D721Med (cell line): ENCODE results near the gene PTPN12.

Experiments
- DNase-seq: peaks from one replicate; pipeline ENCODE4 v3.0.0; 2011; ENCODE audit warnings: low spot score; ENCODE audit not compliant: insufficient read length
- FAIRE-seq: peaks from 2 replicates; lab custom pipeline; 2011; peaks lifted over from hg19 to GRCh38; lab: Jason Lieb, UNC
- CTCF ChIP-seq: IDR thresholded peaks from 2 replicates; pipeline ENCODE4 v1.5.1; 2012; ENCODE audit warnings: mild to moderate bottlenecking, control low read depth; ENCODE audit not compliant: insufficient read depth; ENCODE audit errors: missing control alignments

The PTPN12 gene

GRCh38 chr7:77553123-77553522 is 16.0 kb downstream of the PTPN12 start:
- DNase-seq = no peak
- no peak for TF ChIP-seq CTCF
- FAIRE-seq = peak; percentile 38

- FAIRE-seq (no peak), DNase-seq (no peak)
- no peak for TF ChIP-seq CTCF
These were observed 21.3 kb downstream of the PTPN12 start for GRCh38 chr7:77558284-77558967.

- TF ChIP-seq CTCF = no peak
- no peak for DNase-seq
- no peak for FAIRE-seq
These were observed 24.3 kb downstream of the PTPN12 start for GRCh38 chr7:77561352-77561751.

- TF ChIP-seq CTCF = no peak
- DNase-seq (no peak), FAIRE-seq (no peak)
These were observed 26.2 kb downstream of the PTPN12 start for GRCh38 chr7:77563275-77563674.

GRCh38 chr7:77565917-77566316 is 28.8 kb downstream of the PTPN12 start:
- TF ChIP-seq CTCF = no peak
- no peak for FAIRE-seq
- DNase-seq = no peak

- DNase-seq (no peak), FAIRE-seq (no peak)
- no peak for TF ChIP-seq CTCF
These were observed 29.3 kb downstream of the PTPN12 start for GRCh38 chr7:77566421-77566820.

GRCh38 chr7:77569514-77570232 is 32.6 kb downstream of the PTPN12 start:
- TF ChIP-seq CTCF = no peak
- FAIRE-seq = no peak
- DNase-seq = no peak
